SH-SY5Y (cell line): ENCODE measurements around the gene AJM1.

Experiments
- GATA2 ChIP-seq: IDR thresholded peaks from 2 replicates; pipeline ENCODE4 v1.6.1; 2011; ENCODE audit warnings: mild to moderate bottlenecking, low read depth, low read length
- GATA3 ChIP-seq: IDR thresholded peaks from 2 replicates; pipeline ENCODE4 v1.6.1; 2011; ENCODE audit warnings: low read depth, mild to moderate bottlenecking, low read length, moderate library complexity

The AJM1 gene

GRCh38 chr9:136847088-136847825 is 5.0 kb downstream of the AJM1 start:
- TF ChIP-seq GATA2, result no peak
- no peak for TF ChIP-seq GATA3

GRCh38 chr9:136847826-136848392 is 5.6 kb downstream of the AJM1 start:
- TF ChIP-seq GATA2 (no peak), GATA3 (no peak)

- TF ChIP-seq GATA2 (no peak), GATA3 (no peak)
These were observed 6.2 kb downstream of the AJM1 start for GRCh38 chr9:136848393-136849037.

GRCh38 chr9:136849038-136849959 is 7.0 kb downstream of the AJM1 start, which contains the start of gene PHPT1:
Gene PHPT1, plus strand, starts transcription at chr9:136849409. Its CDS starts 22 bp downstream, at chr9:136849431.
- no peak for TF ChIP-seq GATA3
- no peak; the same call in 1 of the 2 replicates for TF ChIP-seq GATA2

GRCh38 chr9:136849960-136850865 is 7.9 kb downstream of the AJM1 start:
- TF ChIP-seq GATA3 (no peak), GATA2 (no peak)

GRCh38 chr9:136850866-136851775 is 8.8 kb downstream of the AJM1 start:
- TF ChIP-seq GATA3 (no peak), GATA2 (no peak)

GRCh38 chr9:136851941-136852663 is 9.8 kb downstream of the AJM1 start, which contains the start of gene MAMDC4:
Gene MAMDC4, plus strand, starts transcription at chr9:136852346. Its CDS starts 71 bp downstream, at chr9:136852417.
- TF ChIP-seq GATA3 (no peak), GATA2 (no peak)

GRCh38 chr9:136852664-136853595 is 10.7 kb downstream of the AJM1 start:
- TF ChIP-seq GATA3 (no peak), GATA2 (no peak)

GRCh38 chr9:136853596-136854112 is 11.4 kb downstream of the AJM1 start:
- TF ChIP-seq GATA2, result no peak
- no peak for TF ChIP-seq GATA3
